ENCODE results near the gene LHFPL6.

Gene LHFPL6

GRCh38 chr13:39462906-39463305 is 140.1 kb downstream of the LHFPL6 start:
- peaks cover 4% of the 10 kb centered on the region for H3K9me3 Mint-ChIP-seq
- ATAC-seq (replicated peaks; ENCODE audit: extremely low read depth, poor library complexity, severe bottlenecking) (no peak), DNase-seq (ENCODE audit: low spot score in 2 of 2) (no peak)
- no peak overlapping the region for H3K4me3 Mint-ChIP-seq
- H3K27me3 Mint-ChIP-seq, result peaks cover 13% of the 10 kb centered on the region
- H3K27ac Mint-ChIP-seq (ENCODE audit: low read depth), result no peak overlapping the region
- no peaks in the 10 kb centered on the region for H3K36me3 Mint-ChIP-seq (ENCODE audit: insufficient read depth)
- no peaks in the 10 kb centered on the region for H3K4me1 Mint-ChIP-seq

GRCh38 chr13:39462428-39462827 is 140.6 kb downstream of the LHFPL6 start:
- H3K27me3 Mint-ChIP-seq, result peaks cover 9% of the 10 kb centered on the region
- peaks cover 6% of the 10 kb centered on the region for H3K9me3 Mint-ChIP-seq
- H3K4me1 Mint-ChIP-seq, result no peaks in the 10 kb centered on the region
- no peaks in the 10 kb centered on the region for H3K36me3 Mint-ChIP-seq (ENCODE audit: insufficient read depth)
- no peak overlapping the region for H3K27ac Mint-ChIP-seq (ENCODE audit: low read depth)
- DNase-seq (ENCODE audit: low spot score in 2 of 2) (no peak), ATAC-seq (replicated peaks; ENCODE audit: extremely low read depth, poor library complexity, severe bottlenecking) (no peak)
- H3K4me3 Mint-ChIP-seq, result no peak overlapping the region

GRCh38 chr13:39461685-39462266 is 141.2 kb downstream of the LHFPL6 start:
- H3K36me3 Mint-ChIP-seq (ENCODE audit: insufficient read depth), result no peaks in the 10 kb centered on the region
- no peak for ATAC-seq (replicated peaks; ENCODE audit: extremely low read depth, poor library complexity, severe bottlenecking)
- peaks cover 2% of the 10 kb centered on the region for H3K27me3 Mint-ChIP-seq
- no peaks in the 10 kb centered on the region for H3K4me1 Mint-ChIP-seq
- H3K4me3 Mint-ChIP-seq, result no peak overlapping the region
- H3K27ac Mint-ChIP-seq (ENCODE audit: low read depth), result no peak overlapping the region
- DNase-seq (ENCODE audit: low spot score in 2 of 2), result no peak
- H3K9me3 Mint-ChIP-seq, result peaks cover 6% of the 10 kb centered on the region

- DNase-seq (ENCODE audit: low spot score in 2 of 2) (no peak), ATAC-seq (replicated peaks; ENCODE audit: extremely low read depth, poor library complexity, severe bottlenecking) (no peak)
- Mint-ChIP-seq H3K4me1 (no peaks in the 10 kb centered on the region), H3K27me3 (no peaks in the 10 kb centered on the region), H3K4me3 (no peak overlapping the region), H3K36me3 (ENCODE audit: insufficient read depth) (no peaks in the 10 kb centered on the region), H3K9me3 (peaks cover 6% of the 10 kb centered on the region), H3K27ac (ENCODE audit: low read depth) (no peak overlapping the region)
Measured at GRCh38 chr13:39457274-39457673, 145.7 kb downstream of the LHFPL6 start.

- no peak for ATAC-seq (replicated peaks; ENCODE audit: extremely low read depth, poor library complexity, severe bottlenecking)
- no peak for DNase-seq (ENCODE audit: low spot score in 2 of 2)
- Mint-ChIP-seq H3K27ac (ENCODE audit: low read depth) (no peak overlapping the region), H3K36me3 (ENCODE audit: insufficient read depth) (no peaks in the 10 kb centered on the region), H3K4me3 (no peak overlapping the region), H3K9me3 (peaks cover 6% of the 10 kb centered on the region), H3K4me1 (no peaks in the 10 kb centered on the region), H3K27me3 (no peaks in the 10 kb centered on the region)
Measured at GRCh38 chr13:39455521-39456175, 147.3 kb downstream of the LHFPL6 start.

- peaks cover 9% of the 10 kb centered on the region for H3K27me3 Mint-ChIP-seq
- no peak for ATAC-seq (replicated peaks; ENCODE audit: extremely low read depth, poor library complexity, severe bottlenecking)
- no peaks in the 10 kb centered on the region for H3K36me3 Mint-ChIP-seq (ENCODE audit: insufficient read depth)
- H3K4me3 Mint-ChIP-seq, result no peak overlapping the region
- H3K9me3 Mint-ChIP-seq, result peaks cover 1% of the 10 kb centered on the region
- no peaks in the 10 kb centered on the region for H3K4me1 Mint-ChIP-seq
- H3K27ac Mint-ChIP-seq (ENCODE audit: low read depth), result no peak overlapping the region
- no peak for DNase-seq (ENCODE audit: low spot score in 2 of 2)
Measured at GRCh38 chr13:39452834-39453233, 150.2 kb downstream of the LHFPL6 start.

GRCh38 chr13:39452417-39452816 is 150.6 kb downstream of the LHFPL6 start:
- Mint-ChIP-seq H3K4me1 (no peaks in the 10 kb centered on the region), H3K27me3 (peaks cover 13% of the 10 kb centered on the region), H3K27ac (ENCODE audit: low read depth) (no peak overlapping the region), H3K4me3 (no peak overlapping the region), H3K36me3 (ENCODE audit: insufficient read depth) (no peaks in the 10 kb centered on the region), H3K9me3 (no peaks in the 10 kb centered on the region)
- DNase-seq (ENCODE audit: low spot score in 2 of 2) (no peak), ATAC-seq (replicated peaks; ENCODE audit: extremely low read depth, poor library complexity, severe bottlenecking) (no peak)

GRCh38 chr13:39451860-39452301 is 151.1 kb downstream of the LHFPL6 start:
- H3K4me3 Mint-ChIP-seq, result no peak overlapping the region
- H3K27me3 Mint-ChIP-seq, result peaks cover 14% of the 10 kb centered on the region
- H3K27ac Mint-ChIP-seq (ENCODE audit: low read depth), result no peak overlapping the region
- no peaks in the 10 kb centered on the region for H3K36me3 Mint-ChIP-seq (ENCODE audit: insufficient read depth)
- no peak for DNase-seq (ENCODE audit: low spot score in 2 of 2)
- no peaks in the 10 kb centered on the region for H3K4me1 Mint-ChIP-seq
- no peaks in the 10 kb centered on the region for H3K9me3 Mint-ChIP-seq
- no peak for ATAC-seq (replicated peaks; ENCODE audit: extremely low read depth, poor library complexity, severe bottlenecking)

GRCh38 chr13:39451301-39451700 is 151.7 kb downstream of the LHFPL6 start:
- H3K4me1 Mint-ChIP-seq, result no peaks in the 10 kb centered on the region
- DNase-seq (ENCODE audit: low spot score in 2 of 2) (no peak), ATAC-seq (replicated peaks; ENCODE audit: extremely low read depth, poor library complexity, severe bottlenecking) (no peak)
- H3K36me3 Mint-ChIP-seq (ENCODE audit: insufficient read depth), result no peaks in the 10 kb centered on the region
- H3K27ac Mint-ChIP-seq (ENCODE audit: low read depth), result no peak overlapping the region
- H3K27me3 Mint-ChIP-seq, result peaks cover 14% of the 10 kb centered on the region
- H3K9me3 Mint-ChIP-seq, result no peaks in the 10 kb centered on the region
- H3K4me3 Mint-ChIP-seq, result no peak overlapping the region

GRCh38 chr13:39450176-39450575 is 152.8 kb downstream of the LHFPL6 start:
- peaks cover 14% of the 10 kb centered on the region for H3K27me3 Mint-ChIP-seq
- H3K4me1 Mint-ChIP-seq, result no peaks in the 10 kb centered on the region
- no peak for ATAC-seq (replicated peaks; ENCODE audit: extremely low read depth, poor library complexity, severe bottlenecking)

GRCh38 chr13:39448834-39449233 is 154.2 kb downstream of the LHFPL6 start:
- no peak for DNase-seq (ENCODE audit: low spot score in 2 of 2)
- no peak overlapping the region for H3K27ac Mint-ChIP-seq (ENCODE audit: low read depth)
- H3K27me3 Mint-ChIP-seq, result peaks cover 19% of the 10 kb centered on the region
- H3K4me3 Mint-ChIP-seq, result no peak overlapping the region
- no peaks in the 10 kb centered on the region for H3K9me3 Mint-ChIP-seq
- H3K36me3 Mint-ChIP-seq (ENCODE audit: insufficient read depth), result no peaks in the 10 kb centered on the region
- ATAC-seq (replicated peaks; ENCODE audit: extremely low read depth, poor library complexity, severe bottlenecking), result no peak
- no peaks in the 10 kb centered on the region for H3K4me1 Mint-ChIP-seq

More at GRCh38 chr13:39450176-39450575, 152.8 kb downstream of the LHFPL6 start:
- no peak for DNase-seq (ENCODE audit: low spot score in 2 of 2)
- no peaks in the 10 kb centered on the region for H3K36me3 Mint-ChIP-seq (ENCODE audit: insufficient read depth)
- H3K27ac Mint-ChIP-seq (ENCODE audit: low read depth), result no peak overlapping the region
- no peaks in the 10 kb centered on the region for H3K9me3 Mint-ChIP-seq
- H3K4me3 Mint-ChIP-seq, result no peak overlapping the region

- ATAC-seq (replicated peaks; ENCODE audit: extremely low read depth, poor library complexity, severe bottlenecking), result no peak
- peaks cover 30% of the 10 kb centered on the region for H3K27me3 Mint-ChIP-seq
- no peak overlapping the region for H3K27ac Mint-ChIP-seq (ENCODE audit: low read depth)
- DNase-seq (ENCODE audit: low spot score in 2 of 2), result no peak
- no peaks in the 10 kb centered on the region for H3K36me3 Mint-ChIP-seq (ENCODE audit: insufficient read depth)
- H3K4me3 Mint-ChIP-seq, result no peak overlapping the region
- no peaks in the 10 kb centered on the region for H3K9me3 Mint-ChIP-seq
- no peaks in the 10 kb centered on the region for H3K4me1 Mint-ChIP-seq
Measured at GRCh38 chr13:39446865-39447264, 156.1 kb downstream of the LHFPL6 start.

GRCh38 chr13:39444866-39445265 is 158.1 kb downstream of the LHFPL6 start:
- no peak overlapping the region for H3K4me3 Mint-ChIP-seq
- H3K27me3 Mint-ChIP-seq, result peaks cover 30% of the 10 kb centered on the region
- ATAC-seq (replicated peaks; ENCODE audit: extremely low read depth, poor library complexity, severe bottlenecking) (no peak), DNase-seq (ENCODE audit: low spot score in 2 of 2) (no peak)
- H3K36me3 Mint-ChIP-seq (ENCODE audit: insufficient read depth), result no peaks in the 10 kb centered on the region
- H3K4me1 Mint-ChIP-seq, result no peaks in the 10 kb centered on the region
- peaks cover 5% of the 10 kb centered on the region for H3K9me3 Mint-ChIP-seq
- H3K27ac Mint-ChIP-seq (ENCODE audit: low read depth), result no peak overlapping the region
